ENCODE data around the gene KAT2B. TPM values are rescaled to one million over a fixed set of nuclear protein-coding genes. Genes with fewer than 3 reads are reported as not detected.

Gene KAT2B
- total RNA-seq, 2 experiments from 2014 or later = 98.2 to 120 TPM

Small RNAs within 50 kb of the gene (microRNA-seq; reads per million reads assigned to microRNA genes)
- 4.3 reads per million, percentile 5 among the genes with 10 or more reads in this experiment for gene MIR3135A

Other genes with a start within 250 kb of the KAT2B start
- under 1 TPM in 1 of 2 experiments, not detected in 1; 0.66 TPM for gene EFHB, start 106.2 kb upstream of the KAT2B start, total RNA-seq
- gene RAB5A, start 93.3 kb upstream of the KAT2B start, total RNA-seq = 10 to 100 TPM; 57.3 to 59.7 TPM
- not detected for gene PP2D1, start 28.2 kb upstream of the KAT2B start, total RNA-seq
- 10 to 100 TPM; 38.5 to 43.5 TPM for gene SGO1, start 145.8 kb downstream of the KAT2B start, total RNA-seq

Data from activated CD8-positive, alpha-beta memory T cell treated with anti-CD3 and anti-CD28 coated beads, Interleukin-2, amount 10 ng/mL, durations not matched to agents 7 days and 5 days (primary cell).